Prostate gland (tissue), 2 donors: ENCODE results near the gene ZNF101. TPM values are rescaled to one million over a fixed set of nuclear protein-coding genes. Genes with fewer than 3 reads are reported as not detected.
A peak's percentile ranks its signal among the peaks of the same experiment; 100 is the strongest.

ENCODE experiments used
- DNase-seq: peaks from one replicate; pipeline ENCODE4 v3.0.0-alpha.2; 2019; ENCODE audit warnings: low spot score
- H3K27ac ChIP-seq, 2 donors: fragments of 200-600 bp; sonication (generic); 2 replicates each; pipeline ENCODE4 v1.5.1; 2017 to 2019
- H3K27me3 ChIP-seq: fragments of 200-600 bp; sonication (generic); replicated peaks from 2 replicates; pipeline ENCODE4 v1.5.1; 2019; ENCODE audit not compliant: insufficient read depth
- H3K36me3 ChIP-seq, 2 donors: fragments of 200-600 bp; sonication (generic); 1 replicate in 1 of 2; 2 replicates in 1 of 2; pipeline versions ENCODE4 v1.5.1 to v1.8.1; 2017 to 2019
- H3K4me1 ChIP-seq: fragments of 200-600 bp; sonication (generic); replicated peaks from 2 replicates; pipeline ENCODE4 v1.5.1; 2019
- H3K4me3 ChIP-seq, 2 donors: fragments of 200-600 bp; sonication (generic); 2 replicates each; pipeline ENCODE4 v1.5.1; 2017 to 2019
- H3K9me3 ChIP-seq: fragments of 200-600 bp; sonication (generic); 2 replicates; pipeline ENCODE4 v1.5.1; 2017
- CTCF ChIP-seq, 4 experiments: fragments of 200-600 bp in 2 of 4; fragments of 450-650 bp in 2 of 4; sonication (generic) in 2 of 4; IDR thresholded peaks; 1 replicate in 3 of 4; 2 replicates in 1 of 4; pipeline ENCODE4 v1.5.1; 2016 to 2019; ENCODE audit warnings: antibody characterized with exemption in 4 of 4, mild to moderate bottlenecking in 2 of 4, moderate library complexity in 2 of 4
- POLR2A ChIP-seq: fragments of 450-650 bp; IDR thresholded peaks from one replicate; pipeline ENCODE4 v1.6.1; 2016; ENCODE audit warnings: antibody characterized with exemption, mild to moderate bottlenecking
- POLR2AphosphoS5 ChIP-seq: sonication (generic); formaldehyde crosslinking; IDR thresholded peaks from one replicate; pipeline ENCODE4 v1.6.1; 2017; ENCODE audit warnings: antibody characterized with exemption
- WGBS: methylation state at CpG from one replicate; pipeline ENCODE4 v1.1.5; 2018; 5-methylcytosine and 5-hydroxymethylcytosine counted together
- intact Hi-C: fragments of 100-400 bp; cut with DNase I; formaldehyde crosslinking; loops from one replicate; pipeline ENCODE4 v1.14.2; 2022
- total RNA-seq, 2 donors: library from RNA; depleted of rRNA; stranded (reverse); fragments of >200 nt; gene quantifications; one replicate each; pipeline ENCODE4 v1.1.0, GENCODE V29; 2016

The ZNF101 gene
- total RNA-seq, 2 donors from 2014 or later, result 4.1 to 7.1 TPM

DNA sequence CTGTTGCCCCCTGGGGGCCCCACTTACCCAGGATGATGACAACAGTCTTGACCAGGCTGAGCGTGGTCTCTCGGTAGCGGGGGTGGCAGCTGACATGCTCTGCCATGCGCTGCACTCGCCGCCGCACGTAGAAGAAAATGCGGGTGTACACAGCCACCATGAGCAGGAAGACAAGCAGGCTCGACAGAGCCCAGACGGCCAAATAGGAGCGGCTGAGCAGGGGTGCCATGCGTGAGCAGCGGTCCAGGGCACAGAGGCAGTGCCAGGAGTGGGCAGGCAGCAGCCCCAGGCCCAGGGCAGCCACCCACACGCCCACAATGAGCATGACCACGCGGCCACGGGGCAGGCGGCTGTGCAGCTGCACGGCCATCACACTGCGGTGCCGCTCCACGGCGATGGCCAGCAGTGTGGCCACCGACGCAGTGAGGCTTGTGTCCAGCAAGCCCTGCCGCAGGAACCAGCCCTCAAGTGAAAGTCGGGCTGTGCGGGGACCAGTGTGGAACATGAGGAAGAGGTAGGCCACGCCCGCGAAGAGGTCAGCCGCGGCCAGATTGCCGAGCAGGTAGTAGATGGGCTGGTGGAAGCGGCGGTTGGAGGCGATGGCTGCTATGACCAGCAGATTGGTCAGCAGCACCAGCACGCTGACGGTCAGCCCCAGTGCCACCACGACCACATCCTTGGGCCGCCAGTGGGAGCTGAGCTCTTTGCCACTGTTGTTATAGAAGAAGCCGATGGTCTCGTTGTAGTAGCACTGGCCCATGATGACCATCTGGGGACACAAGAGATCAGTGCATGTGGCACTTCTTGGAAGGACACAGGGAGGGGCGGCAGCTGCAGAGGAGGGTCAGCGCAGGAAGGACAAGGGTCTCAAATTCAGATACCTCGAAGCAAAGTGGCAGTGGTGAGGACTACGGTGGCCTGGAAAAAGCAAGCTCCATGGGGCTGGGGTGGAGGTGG lies 41.8 kb upstream of the ZNF101 start:
- no peak for DNase-seq
- peak overlapping the region in 1 of 2 donors; percentile 76 for H3K4me3 ChIP-seq
- H3K9me3 ChIP-seq, result no peaks in the 10 kb centered on the region
- peak overlapping the region in 1 of 2 donors; percentile 92 for H3K27ac ChIP-seq
- 88% methylated on average over 48 of the region's 48 CpGs for WGBS
- TF ChIP-seq POLR2A (no peak), CTCF (IDR thresholded peaks at IDR 0.05) (no peak), POLR2AphosphoS5 (no peak)
- intact Hi-C loops, result no loop called here
- no peaks in the 10 kb centered on the region for H3K36me3 ChIP-seq
- H3K4me1 ChIP-seq, result peaks cover 3% of the 10 kb centered on the region
- H3K27me3 ChIP-seq, result no peaks in the 10 kb centered on the region

GRCh38 chr19:19627621-19628500 lies 40.8 kb upstream of the ZNF101 start, which contains the start of gene LPAR2:
Gene LPAR2, minus strand, starts transcription at chr19:19628220. Its CDS starts 945 bp downstream, at chr19:19627275.
- WGBS, result 3% methylated on average over 52 of the region's 87 CpGs
- H3K9me3 ChIP-seq, result no peaks in the 10 kb centered on the region
- H3K27ac ChIP-seq, result peak within 1 kb of the TSS; percentile 83 to 92
- no peaks in the 10 kb centered on the region for H3K36me3 ChIP-seq
- TF ChIP-seq POLR2AphosphoS5 (no peak), CTCF (IDR thresholded peaks at IDR 0.05) (peak in 1 of 4 experiments; percentile 13), POLR2A (peak; percentile 39)
- peaks cover 3% of the 10 kb centered on the region for H3K4me1 ChIP-seq
- DNase-seq, result peak; percentile 69
- intact Hi-C loops, result no loop called here
- H3K4me3 ChIP-seq, result peak within 1 kb of the TSS; percentile 71 to 76
- H3K27me3 ChIP-seq, result no peaks in the 10 kb centered on the region

GRCh38 chr19:19628501-19629134 lies 40.0 kb upstream of the ZNF101 start:
- WGBS, result 6% methylated on average over 48 of the region's 51 CpGs
- peak; percentile 27 for TF ChIP-seq POLR2AphosphoS5
- no peak for TF ChIP-seq CTCF (IDR thresholded peaks at IDR 0.05)
- TF ChIP-seq POLR2A, result peak; percentile 51
- Histone ChIP-seq H3K27me3 (no peaks in the 10 kb centered on the region), H3K9me3 (no peaks in the 10 kb centered on the region), H3K4me3 (peak overlapping the region; percentile 71 to 76), H3K4me1 (peaks cover 3% of the 10 kb centered on the region), H3K27ac (peak overlapping the region; percentile 83 to 92), H3K36me3 (no peaks in the 10 kb centered on the region)
- intact Hi-C loops, result no loop called here
- peak; percentile 45 for DNase-seq

- Histone ChIP-seq H3K9me3 (no peaks in the 10 kb centered on the region), H3K4me1 (peaks cover 3% of the 10 kb centered on the region), H3K27ac (no peak overlapping the region), H3K4me3 (no peak overlapping the region), H3K27me3 (no peaks in the 10 kb centered on the region), H3K36me3 (no peaks in the 10 kb centered on the region)
- intact Hi-C loops, result no loop called here
- TF ChIP-seq CTCF (IDR thresholded peaks at IDR 0.05) (no peak), POLR2A (no peak), POLR2AphosphoS5 (no peak)
- WGBS, result 96% methylated on average over 8 of the region's 11 CpGs
- no peak for DNase-seq
Measured at GRCh38 chr19:19630062-19630414, 38.6 kb upstream of the ZNF101 start.
